GM12874 (cell line): ENCODE results near the gene ZNF410.

Experiments
- CTCF ChIP-seq: IDR thresholded peaks from 2 replicates; pipeline ENCODE4 v1.5.1; 2011; ENCODE audit warnings: low read depth, mild to moderate bottlenecking, control low read depth, low read length, moderate library complexity; ENCODE audit not compliant: insufficient read depth

The ZNF410 gene

GRCh38 chr14:73935666-73936065 is 49.0 kb downstream of the ZNF410 start:
- TF ChIP-seq CTCF, result peak; percentile 20; the same call in 1 of the 2 replicates

- TF ChIP-seq CTCF, result no peak
These were observed 49.9 kb downstream of the ZNF410 start for GRCh38 chr14:73936548-73936947.

GRCh38 chr14:73937012-73937411 is 50.4 kb downstream of the ZNF410 start:
- TF ChIP-seq CTCF, result no peak

GRCh38 chr14:73942180-73942579 is 55.5 kb downstream of the ZNF410 start:
- no peak for TF ChIP-seq CTCF

GRCh38 chr14:73943083-73943482 is 56.4 kb downstream of the ZNF410 start:
- TF ChIP-seq CTCF, result no peak

GRCh38 chr14:73944432-73945158 is 57.9 kb downstream of the ZNF410 start:
- no peak for TF ChIP-seq CTCF

GRCh38 chr14:73945159-73945670 is 58.6 kb downstream of the ZNF410 start:
- TF ChIP-seq CTCF, result no peak
